SH-SY5Y (cell line): ENCODE measurements around the gene FAM110A.

Source experiments
- GATA2 ChIP-seq: IDR thresholded peaks from 2 replicates; pipeline ENCODE4 v1.6.1; 2011; ENCODE audit warnings: mild to moderate bottlenecking, low read depth, low read length
- GATA3 ChIP-seq: IDR thresholded peaks from 2 replicates; pipeline ENCODE4 v1.6.1; 2011; ENCODE audit warnings: low read depth, mild to moderate bottlenecking, low read length, moderate library complexity

The FAM110A gene

GRCh38 chr20:873875-874607 lies 40.5 kb downstream of the FAM110A start:
- no peak for TF ChIP-seq GATA3
- no peak for TF ChIP-seq GATA2

GRCh38 chr20:875115-875514 lies 41.6 kb downstream of the FAM110A start:
- TF ChIP-seq GATA3: no peak
- no peak for TF ChIP-seq GATA2

GRCh38 chr20:877814-878213 lies 44.3 kb downstream of the FAM110A start:
- TF ChIP-seq GATA2 (no peak), GATA3 (no peak)

DNA sequence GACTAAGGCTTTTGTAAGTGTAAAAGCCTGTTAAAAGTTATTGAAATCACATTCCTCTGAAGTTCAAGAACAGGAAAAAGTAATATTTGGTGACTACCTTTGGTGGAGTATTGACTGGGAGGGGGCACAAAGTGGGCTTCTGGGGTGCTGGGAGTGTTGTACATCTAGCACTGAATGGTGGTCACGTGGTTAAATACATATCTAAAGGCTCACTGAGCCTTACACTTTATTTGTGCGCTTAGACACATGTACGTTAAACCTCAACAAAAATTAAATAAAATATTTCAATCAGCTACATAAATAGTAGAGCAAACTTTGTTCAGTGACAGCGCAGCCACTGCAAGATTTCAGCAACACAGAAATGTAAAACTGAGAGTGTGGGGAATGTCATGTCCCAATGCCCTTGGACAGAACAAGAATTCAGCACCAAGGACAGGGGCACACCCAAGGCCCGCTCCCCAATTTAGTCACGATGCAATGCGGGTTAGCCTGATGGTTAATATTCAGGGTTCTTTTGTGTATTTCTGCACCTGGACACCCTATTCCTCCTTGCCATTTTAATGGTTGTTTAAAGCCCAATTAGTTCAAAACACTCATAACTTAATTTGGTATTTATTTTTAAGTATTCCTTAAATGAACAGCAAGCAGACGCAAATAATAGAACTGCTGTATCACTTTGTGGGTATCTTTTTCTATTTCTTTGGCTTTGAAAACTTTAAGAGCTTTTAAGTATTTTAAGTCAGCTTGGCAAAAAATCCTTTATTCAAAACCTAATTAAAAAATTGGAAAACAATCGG lies 45.2 kb downstream of the FAM110A start:
- TF ChIP-seq GATA2 (no peak), GATA3 (no peak)

DNA sequence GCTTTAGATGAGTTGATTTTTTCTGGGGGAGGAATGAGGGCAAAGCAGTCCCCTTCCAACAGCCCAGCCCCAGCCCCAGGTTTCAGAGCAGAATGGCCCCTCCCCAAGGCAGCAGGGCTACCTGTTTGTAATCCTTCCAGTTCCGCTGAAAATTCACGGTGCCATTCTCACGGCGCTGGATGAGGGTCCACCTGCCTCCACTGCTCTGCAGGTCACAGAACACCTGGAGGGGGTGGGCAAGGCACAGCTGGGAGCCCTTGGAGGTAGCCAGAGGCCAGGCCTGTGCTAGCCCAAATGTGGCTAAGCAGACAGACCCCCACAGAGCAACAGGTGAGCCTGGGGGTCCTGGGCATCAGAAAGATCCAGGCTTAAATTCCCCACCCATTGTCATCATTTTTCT lies 46.1 kb downstream of the FAM110A start:
- TF ChIP-seq GATA2 (no peak), GATA3 (no peak)

GRCh38 chr20:881051-881782 lies 47.7 kb downstream of the FAM110A start:
- TF ChIP-seq GATA2 (no peak), GATA3 (no peak)

GRCh38 chr20:881783-882144 lies 48.2 kb downstream of the FAM110A start:
- TF ChIP-seq GATA2: no peak
- no peak for TF ChIP-seq GATA3

GRCh38 chr20:884983-885952 lies 51.8 kb downstream of the FAM110A start:
- TF ChIP-seq GATA3 (no peak), GATA2 (no peak)

GRCh38 chr20:887137-887536 lies 53.6 kb downstream of the FAM110A start:
- TF ChIP-seq GATA2 (no peak), GATA3 (no peak)

- TF ChIP-seq GATA2 (no peak), GATA3 (no peak)
Observed at GRCh38 chr20:888057-888456, 54.5 kb downstream of the FAM110A start.

DNA sequence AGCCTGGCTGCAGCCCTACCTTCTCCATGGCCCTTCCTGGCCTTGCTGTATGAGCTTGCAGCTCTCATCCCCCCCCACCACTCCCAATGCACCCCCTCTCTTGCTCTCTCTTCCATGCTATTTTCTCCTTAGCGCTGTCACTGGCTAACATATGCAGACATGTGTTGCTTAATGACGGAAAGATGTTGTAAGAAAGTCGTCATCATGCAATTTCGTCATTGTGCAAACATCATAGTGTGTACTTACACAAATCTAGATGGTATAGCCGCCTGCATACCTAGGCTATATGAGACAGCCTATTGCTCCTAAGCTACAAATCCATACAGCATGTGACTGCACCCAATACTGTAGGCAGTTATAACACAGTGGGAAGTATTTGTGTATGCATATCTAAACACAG lies 55.6 kb downstream of the FAM110A start:
- TF ChIP-seq GATA2 (no peak), GATA3 (no peak)

- no peak for TF ChIP-seq GATA2
- no peak for TF ChIP-seq GATA3
Observed at GRCh38 chr20:889932-890463, 56.5 kb downstream of the FAM110A start.

- TF ChIP-seq GATA3: no peak
- TF ChIP-seq GATA2: no peak
Observed at GRCh38 chr20:890666-891057, 57.1 kb downstream of the FAM110A start.

DNA sequence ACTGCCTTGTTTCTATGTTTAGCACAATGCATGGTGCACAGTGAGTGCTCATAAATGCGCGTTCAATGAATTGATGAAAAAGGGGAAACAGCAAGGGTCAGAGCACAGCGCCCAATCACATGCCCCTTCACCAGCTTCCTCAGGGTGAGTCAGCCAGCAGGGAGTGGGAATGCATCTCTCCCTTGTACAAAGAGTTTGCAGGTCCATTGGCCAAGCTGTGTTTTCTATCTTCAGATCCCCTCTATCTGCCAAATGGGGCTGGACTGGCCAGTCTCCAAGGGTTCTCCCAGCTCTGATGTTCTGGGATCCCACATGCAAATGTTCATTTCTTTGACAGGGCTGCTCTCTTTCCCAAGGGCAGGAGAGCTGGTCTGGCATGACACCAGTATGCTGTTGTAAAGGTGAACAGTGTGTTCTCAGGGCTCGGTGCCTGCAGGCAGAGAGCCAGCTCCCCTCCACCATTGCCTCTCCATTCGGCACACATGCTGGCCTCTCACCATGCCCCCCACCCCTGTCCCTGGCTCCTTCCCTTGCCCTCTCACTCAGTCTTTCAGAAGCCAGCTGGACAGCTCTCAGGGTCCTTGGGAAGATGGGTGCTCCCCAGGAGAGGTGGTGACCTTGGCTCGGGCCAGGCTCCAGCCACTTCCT lies 57.7 kb downstream of the FAM110A start:
- TF ChIP-seq GATA2: no peak
- TF ChIP-seq GATA3: no peak
